GM12878 (cell line): Measurements from ENCODE around the gene MARS1. TPM values are rescaled to one million over a fixed set of nuclear protein-coding genes. Genes with fewer than 3 reads are reported as not detected.

Source experiments
- ATAC-seq: fragments of 200-7000 bp; cut with Tn5 transposase; 3 replicates; pipeline ENCODE4 v1.9.1; 2020; ENCODE audit warnings: mild to moderate bottlenecking, moderate library complexity
- BruUV-seq: library from RNA; stranded (reverse); fragments of 400-500 nt; replicated peaks from 2 replicates; lab custom pipeline; 2021; lab: Mats Ljungman, UMichigan
- CTCF ChIA-PET: fragments of 300-600 bp; sonication (Branson Sonifier 250); formaldehyde crosslinking; extraction: SDS; loops from one replicate; lab custom pipeline; 2021; ENCODE audit warnings: inconsistent platforms; lab: Yijun Ruan, JAX
- POLR2A ChIA-PET: fragments of 350-600 bp; formaldehyde crosslinking; extraction: SDS; loops from one replicate; lab custom pipeline; 2021; ENCODE audit warnings: inconsistent platforms; lab: Charles Lee
- RAD21 ChIA-PET: fragments of 300-600 bp; sonication (Branson Sonifier 250); formaldehyde crosslinking; loops from one replicate; lab custom pipeline; 2023; ENCODE audit warnings: antibody characterized with exemption; ENCODE audit not compliant: unreplicated experiment; lab: Charles Lee
- SMC1A ChIA-PET: fragments of 300-600 bp; sonication (Branson Sonifier 250); formaldehyde crosslinking; loops from one replicate; lab custom pipeline; 2023; ENCODE audit not compliant: unreplicated experiment, uncharacterized antibody; lab: Charles Lee
- DNase-seq: peaks from one replicate; pipeline ENCODE4 v3.0.0-alpha.2; 2011; ENCODE audit warnings: low read depth, low spot score
- FAIRE-seq: peaks from 3 replicates; lab custom pipeline; 2011; peaks lifted over from hg19 to GRCh38; lab: Jason Lieb, UNC
- H2AFZ ChIP-seq: 2 replicates; pipeline ENCODE4 v1.6.0; 2011; ENCODE audit warnings: low read depth, low read length, control low read depth; ENCODE audit not compliant: control insufficient read depth
- H3K27ac ChIP-seq: 2 replicates; pipeline ENCODE4 v1.5.1; 2011; ENCODE audit warnings: control low read depth; ENCODE audit not compliant: control insufficient read depth, insufficient read depth
- H3K27me3 ChIP-seq, 2 experiments: replicated peaks in 1 of 2; 2 replicates each; pipeline versions ENCODE4 v1.6.0 to v1.6.1; 2011; ENCODE audit warnings: low read length in 1 of 2; ENCODE audit not compliant: control insufficient read depth in 2 of 2, insufficient read depth in 2 of 2
- H3K36me3 ChIP-seq, 2 experiments: 2 replicates each; pipeline ENCODE4 v1.5.1; 2011; ENCODE audit warnings: low read length in 1 of 2; ENCODE audit not compliant: control insufficient read depth in 2 of 2, insufficient read depth in 2 of 2
- H3K4me1 ChIP-seq: 2 replicates; pipeline ENCODE4 v1.6.1; 2011; ENCODE audit warnings: mild to moderate bottlenecking, low read length, moderate library complexity, mixed read lengths; ENCODE audit not compliant: control insufficient read depth, insufficient read depth
- H3K4me2 ChIP-seq: 2 replicates; pipeline ENCODE4 v1.6.0; 2011; ENCODE audit warnings: control low read depth; ENCODE audit not compliant: control insufficient read depth, insufficient read depth
- H3K4me3 ChIP-seq: fragments of 200-600 bp; sonication (generic); 2 replicates; pipeline ENCODE4 v1.5.1; 2016
- H3K79me2 ChIP-seq: 2 replicates; pipeline ENCODE4 v1.6.0; 2011; ENCODE audit warnings: low read length; ENCODE audit not compliant: control insufficient read depth, insufficient read depth
- H3K9ac ChIP-seq: 2 replicates; pipeline ENCODE4 v1.8.0; 2011; ENCODE audit warnings: low read length, control low read depth, mixed read lengths; ENCODE audit not compliant: control insufficient read depth, insufficient read depth
- H3K9me3 ChIP-seq: replicated peaks from 3 replicates; pipeline ENCODE4 v1.5.1; 2011; ENCODE audit warnings: mild to moderate bottlenecking, low read length; ENCODE audit not compliant: control insufficient read depth, insufficient read depth
- H4K20me1 ChIP-seq: 2 replicates; pipeline ENCODE4 v1.6.0; 2011; ENCODE audit not compliant: control insufficient read depth, insufficient read depth
- ATF2 ChIP-seq: IDR thresholded peaks from 2 replicates; pipeline ENCODE4 v1.6.1; 2012; ENCODE audit warnings: low read length, inconsistent platforms
- BHLHE40 ChIP-seq, 2 experiments: fragments of 450-650 bp in 1 of 2; IDR thresholded peaks; 2 replicates each; pipeline ENCODE4 v1.6.1; 2011 to 2017; ENCODE audit warnings: low read depth in 2 of 2, borderline replicate concordance in 1 of 2, improper control_type of control experiment in 1 of 2, low read length in 1 of 2, mild to moderate bottlenecking in 1 of 2
- CREB1 ChIP-seq: IDR thresholded peaks from 2 replicates; pipeline ENCODE4 v1.6.1; 2012; ENCODE audit warnings: low read depth, mild to moderate bottlenecking, inconsistent platforms
- KAT2A ChIP-seq: conservative IDR thresholded peaks from 2 replicates; pipeline ENCODE4 v1.6.1; 2011; ENCODE audit warnings: low read depth, low read length; ENCODE audit not compliant: control insufficient read depth
- NFXL1 ChIP-seq: fragments of 450-650 bp; IDR thresholded peaks from 2 replicates; pipeline ENCODE4 v1.6.1; 2017; ENCODE audit warnings: antibody characterized with exemption, mild to moderate bottlenecking, borderline replicate concordance
- RB1 ChIP-seq: fragments of 450-650 bp; formaldehyde crosslinking; IDR thresholded peaks from 2 replicates; pipeline ENCODE4 v1.6.1; 2017; ENCODE audit warnings: mild to moderate bottlenecking, borderline replicate concordance
- REST ChIP-seq: IDR thresholded peaks from 2 replicates; pipeline ENCODE4 v1.6.1; 2012; ENCODE audit warnings: mild to moderate bottlenecking, low read depth, low read length
- SMC3 ChIP-seq: IDR thresholded peaks from 2 replicates; pipeline ENCODE4 v1.6.1; 2011; ENCODE audit warnings: low read length, improper control_type of control experiment, borderline replicate concordance
- SPI1 ChIP-seq: IDR thresholded peaks from 2 replicates; pipeline ENCODE4 v1.6.1; 2011; ENCODE audit warnings: low read depth, mild to moderate bottlenecking, low read length, moderate library complexity, borderline replicate concordance; ENCODE audit not compliant: insufficient read depth
- ZNF592 ChIP-seq: fragments of 450-650 bp; IDR thresholded peaks from 2 replicates; pipeline ENCODE4 v1.6.1; 2017; ENCODE audit warnings: mild to moderate bottlenecking, moderate library complexity
- WGBS: methylation state at CpG from one replicate; pipeline ENCODE4 v1.1.6; 2016; ENCODE audit warnings: low lambda C conversion rate; ENCODE audit not compliant: insufficient replicate concordance, insufficient coverage; ENCODE audit errors: missing lambda C conversion rate; 5-methylcytosine and 5-hydroxymethylcytosine counted together
- in situ Hi-C: fragments of 300-500 bp; cut with MboI; formaldehyde crosslinking; loops from 9 replicates; pipeline ENCODE4 v1.14.3; 2018; ENCODE audit warnings: mixed read lengths
- intact Hi-C: fragments of 100-400 bp; cut with micrococcal nuclease; formaldehyde crosslinking; loops from one replicate; pipeline ENCODE4 v1.14.2; 2022; ENCODE audit not compliant: unreplicated experiment
- polyA plus RNA-seq, 11 experiments: library from polyadenylated mRNA; depleted of rRNA in 4 of 11; unstranded in 6 of 11; stranded (reverse) in 5 of 11; fragments of >200 nt; fragmentation: Nextera tagmentation in 4 of 11; fragmentation: Illumina TruSeq in 1 of 11; extraction: Ambion mirVana in 4 of 11; extraction: Trizol in 1 of 11; gene quantifications; 1 replicate in 1 of 11; 2 replicates in 10 of 11; pipeline versions ENCODE4 v1.2.1 to v1.2.3, GENCODE V29; 2011 to 2016; ENCODE audit warnings: inconsistent platforms in 2 of 11, missing spikeins in 2 of 11, low read depth in 1 of 11
- total RNA-seq, 4 experiments: library from RNA; depleted of rRNA in 3 of 4; stranded (reverse); fragments of >200 nt in 3 of 4; fragmentation: Illumina TruSeq in 1 of 4; extraction: Trizol in 1 of 4; gene quantifications; 2 replicates each; pipeline versions ENCODE4 v1.2.1 to v1.2.3, GENCODE V29; 2013 to 2021

Gene MARS1
- total and polyA plus RNA-seq, 10 of the 15 experiments (the other 5 are each of a cell fraction or from before 2014, with no cell fraction given) = 72.3 to 270 (median 153) TPM

- H3K27ac ChIP-seq = no peak overlapping the region
- CTCF ChIA-PET = interaction anchor here (0.6 to 11.0 kb wide), 35 partner anchors 12 to 1096 kb away, joined by 3 to 540 read pairs (median 5); partner anchors contain the start of genes ARHGAP9, DDIT3, INHBC and PIP4K2C
- DNase-seq (no peak), FAIRE-seq (peak; percentile 87), ATAC-seq (peak; percentile 55)
- 0 out of 2 replicates have a peak, but pooled peaks cover 2% of the 10 kb centered on the region for H4K20me1 ChIP-seq
- peaks cover 21% of the 10 kb centered on the region for H3K4me1 ChIP-seq
- SMC1A ChIA-PET = interaction anchor here (0.6 to 7.6 kb wide), 19 partner anchors 14 to 214 kb away, joined by 3 to 226 read pairs (median 3); partner anchors contain the start of genes DDIT3 and INHBC
- no peaks in the 10 kb centered on the region for H3K36me3 ChIP-seq
- in situ Hi-C loops (loop anchor here (5.0 to 10.0 kb wide), 2 partner anchors 141 to 194 kb away; no protein-coding TSS in a partner anchor), intact Hi-C loops (loop anchor here (5.0 kb wide), 1 partner anchor 166 kb away; no protein-coding TSS in a partner anchor)
- H3K9me3 ChIP-seq = no peaks in the 10 kb centered on the region
- 33% methylated on average over 15 of the region's 15 CpGs for WGBS
- no TSS peak for BruUV-seq
- POLR2A ChIA-PET = interaction anchor here (0.5 to 6.1 kb wide), 10 partner anchors 11 to 205 kb away, joined by 3 to 29 read pairs (median 6); partner anchors contain the start of gene STAC3
- H3K79me2 ChIP-seq = no peaks in the 10 kb centered on the region
- 0 out of 4 replicates have a peak, but pooled peaks cover 0 to 4% of the 10 kb centered on the region in 2 experiments for H3K27me3 ChIP-seq
- peak overlapping the region; percentile 40; the same call in 1 of the 2 replicates for H3K9ac ChIP-seq
- H3K4me2 ChIP-seq = peak overlapping the region; percentile 75
- no peak overlapping the region for H3K4me3 ChIP-seq
- RAD21 ChIA-PET = interaction anchor here (0.9 to 6.8 kb wide), 13 partner anchors 6 to 243 kb away, joined by 3 to 224 read pairs (median 10); partner anchors contain the start of gene STAC3
- peak overlapping the region; percentile 89 for H2AFZ ChIP-seq
- TF ChIP-seq KAT2A = no peak
- TF ChIP-seq SMC3 = peak; percentile 54; the same call in 1 of the 2 replicates
- TF ChIP-seq RB1 = peak; percentile 33; the same call in 1 of the 2 replicates
- no peak for TF ChIP-seq ZNF592
- no peak for TF ChIP-seq ATF2
- peak in 1 of 2 experiments; percentile 55; a peak in 1 of 4 replicates for TF ChIP-seq BHLHE40 (IDR thresholded peaks at IDR 0.05; ENCODE audit: borderline replicate concordance in 1 of 2, low read depth in 2 of 2, low read length in 1 of 2)
- TF ChIP-seq SPI1 = no peak
- no peak for TF ChIP-seq CREB1
- TF ChIP-seq REST = no peak
- TF ChIP-seq NFXL1 = no peak
Measured at GRCh38 chr12:57456145-57456700, 31.6 kb upstream of the MARS1 start.
